GM19043 (cell line): ENCODE measurements around the gene FAM222B.
A peak's percentile ranks its signal among the peaks of the same experiment; 100 is the strongest.

ENCODE experiments used
- ATAC-seq: cut with Tn5 transposase; IDR thresholded peaks from one replicate; pipeline ENCODE4 v1.9.1; 2021; ENCODE audit warnings: low read depth; ENCODE audit not compliant: unreplicated experiment

The FAM222B gene

GRCh38 chr17:28717578-28718332 is 124.8 kb downstream of the FAM222B start, which contains the start of gene RAB34:
TSS of gene RAB34 (minus strand) at chr17:28717868. CDS start at chr17:28717266, 602 bp downstream.
- no peak for ATAC-seq

GRCh38 chr17:28716740-28717577 is 125.6 kb downstream of the FAM222B start:
- ATAC-seq, result no peak

GRCh38 chr17:28715217-28715616 is 127.4 kb downstream of the FAM222B start:
- no peak for ATAC-seq

GRCh38 chr17:28714281-28714680 is 128.3 kb downstream of the FAM222B start:
- ATAC-seq, result no peak

- ATAC-seq, result no peak
Measured at GRCh38 chr17:28712705-28713415, 129.7 kb downstream of the FAM222B start.

GRCh38 chr17:28712032-28712704 is 130.4 kb downstream of the FAM222B start:
- no peak for ATAC-seq

- ATAC-seq, result peak; percentile 17
Measured at GRCh38 chr17:28711723-28712031, 130.9 kb downstream of the FAM222B start, which contains the start of gene PROCA1. TSS of gene PROCA1 (minus strand) at chr17:28711888. CDS start at chr17:28711660, 228 bp downstream.

- peak; percentile 64 for ATAC-seq
Measured at GRCh38 chr17:28710861-28711722, 131.5 kb downstream of the FAM222B start.

- no peak for ATAC-seq
Measured at GRCh38 chr17:28707339-28707720, 135.3 kb downstream of the FAM222B start.

GRCh38 chr17:28706471-28707338 is 135.9 kb downstream of the FAM222B start:
- ATAC-seq, result no peak
